Uterus (tissue), 2 donors: Measurements from ENCODE around the gene MVB12A.

Experiments
- CTCF ChIP-seq, 4 experiments: fragments of 200-600 bp in 2 of 4; fragments of 450-650 bp in 2 of 4; sonication (generic) in 2 of 4; IDR thresholded peaks; one replicate each; pipeline ENCODE4 v1.5.1; 2016 to 2019; ENCODE audit warnings: antibody characterized with exemption in 4 of 4, mild to moderate bottlenecking in 2 of 4, moderate library complexity in 1 of 4
- POLR2A ChIP-seq, 2 donors: fragments of 450-650 bp; IDR thresholded peaks; one replicate each; pipeline ENCODE4 v1.6.1; 2016; ENCODE audit warnings: antibody characterized with exemption in 2 of 2, mild to moderate bottlenecking in 1 of 2, moderate library complexity in 1 of 2

GRCh38 chr19:17456127-17456526 lies 36.3 kb downstream of the MVB12A start:
- TF ChIP-seq CTCF (IDR thresholded peaks at IDR 0.05) (no peak), POLR2A (IDR thresholded peaks at IDR 0.05) (no peak)
